ENCODE measurements around the gene CNNM4.
A peak's percentile ranks its signal among the peaks of the same experiment; 100 is the strongest.
"Not testable (repeated sequence)": the region's sequence is repeated elsewhere in the genome, so short reads cannot be mapped to it uniquely, and the experiment has no call there.

Gene CNNM4

GRCh38 chr2:96783388-96783787 lies 22.7 kb downstream of the CNNM4 start:
- no peak for DNase-seq
- intact Hi-C loops (cut with DNase I) = no loop called here

GRCh38 chr2:96787411-96787810 lies 26.7 kb downstream of the CNNM4 start:
- no peak for DNase-seq
- intact Hi-C loops (cut with DNase I) = no loop called here

- DNase-seq = peak in 27 of 42 donors; percentile 20 to 80 (median 50)
These were observed 27.9 kb downstream of the CNNM4 start for GRCh38 chr2:96788442-96789244.

GRCh38 chr2:96789245-96789617 lies 28.5 kb downstream of the CNNM4 start:
- intact Hi-C loops (cut with DNase I) = no loop called here
- DNase-seq = no peak

More at GRCh38 chr2:96788442-96789244, 27.9 kb downstream of the CNNM4 start:
- intact Hi-C loops (cut with DNase I) = no loop called here

- intact Hi-C loops (cut with DNase I) = no loop called here
- no peak for DNase-seq
These were observed 32.4 kb downstream of the CNNM4 start for GRCh38 chr2:96792772-96793749.

GRCh38 chr2:96795076-96795475 lies 34.4 kb downstream of the CNNM4 start:
- no peak for DNase-seq
- intact Hi-C loops (cut with DNase I) = no loop called here

- intact Hi-C loops (cut with DNase I); DNase-seq: not testable (repeated sequence)
These were observed 35.8 kb downstream of the CNNM4 start for GRCh38 chr2:96796497-96796896.

GRCh38 chr2:96797066-96797625 lies 36.4 kb downstream of the CNNM4 start:
- intact Hi-C loops (cut with DNase I) = no loop called here
- no peak for DNase-seq

GRCh38 chr2:96798733-96799622 lies 38.3 kb downstream of the CNNM4 start:
- intact Hi-C loops (cut with DNase I) = no loop called here
- no peak for DNase-seq

- intact Hi-C loops (cut with DNase I) = no loop called here
- no peak for DNase-seq
These were observed 38.9 kb downstream of the CNNM4 start for GRCh38 chr2:96799623-96799935.

GRCh38 chr2:96800061-96801004 lies 39.6 kb downstream of the CNNM4 start:
- intact Hi-C loops (cut with DNase I) = no loop called here
- DNase-seq = no peak

- DNase-seq = peak; percentile 58 to 88 (median 76)
- intact Hi-C loops (cut with DNase I) = no loop called here
These were observed 40.5 kb downstream of the CNNM4 start for GRCh38 chr2:96801005-96801785.

- intact Hi-C loops (cut with DNase I) = no loop called here
- DNase-seq = peak in 2 of 42 donors; percentile 17 to 40
These were observed 41.3 kb downstream of the CNNM4 start for GRCh38 chr2:96801786-96802595.

GRCh38 chr2:96802721-96803120 lies 42.0 kb downstream of the CNNM4 start:
- DNase-seq = no peak
- intact Hi-C loops (cut with DNase I) = no loop called here

- DNase-seq = no peak
- intact Hi-C loops (cut with DNase I) = no loop called here
These were observed 44.3 kb downstream of the CNNM4 start for GRCh38 chr2:96804986-96805385.

- DNase-seq; intact Hi-C loops (cut with DNase I): not testable (repeated sequence)
These were observed 45.2 kb downstream of the CNNM4 start for GRCh38 chr2:96805946-96806345.
